GM18498 (cell line): Measurements from ENCODE around the gene SNRK.

Experiments
- ATAC-seq: cut with Tn5 transposase; IDR thresholded peaks from one replicate; pipeline ENCODE4 v1.9.1; 2021; ENCODE audit warnings: mild to moderate bottlenecking, moderate library complexity; ENCODE audit not compliant: unreplicated experiment

The SNRK gene

GRCh38 chr3:43304126-43304525 is 17.8 kb downstream of the SNRK start:
- ATAC-seq: no peak

GRCh38 chr3:43307226-43307625 is 20.9 kb downstream of the SNRK start:
- no peak for ATAC-seq

GRCh38 chr3:43307649-43308048 is 21.3 kb downstream of the SNRK start:
- ATAC-seq: no peak

GRCh38 chr3:43309372-43310305 is 23.3 kb downstream of the SNRK start:
- no peak for ATAC-seq

- ATAC-seq: no peak
Measured at GRCh38 chr3:43316783-43317460, 30.6 kb downstream of the SNRK start.

GRCh38 chr3:43317461-43318316 is 31.3 kb downstream of the SNRK start:
- ATAC-seq: no peak

GRCh38 chr3:43319376-43319775 is 33.0 kb downstream of the SNRK start:
- no peak for ATAC-seq

- no peak for ATAC-seq
Measured at GRCh38 chr3:43319794-43320193, 33.5 kb downstream of the SNRK start.

GRCh38 chr3:43320288-43320687 is 33.9 kb downstream of the SNRK start:
- no peak for ATAC-seq

- no peak for ATAC-seq
Measured at GRCh38 chr3:43323541-43323940, 37.2 kb downstream of the SNRK start.

GRCh38 chr3:43326891-43327581 is 40.7 kb downstream of the SNRK start:
- ATAC-seq: no peak

GRCh38 chr3:43327582-43327979 is 41.2 kb downstream of the SNRK start:
- ATAC-seq: no peak

GRCh38 chr3:43328653-43329052 is 42.3 kb downstream of the SNRK start:
- no peak for ATAC-seq

GRCh38 chr3:43330981-43331380 is 44.6 kb downstream of the SNRK start:
- ATAC-seq: no peak

GRCh38 chr3:43331381-43331780 is 45.0 kb downstream of the SNRK start:
- ATAC-seq: no peak

GRCh38 chr3:43334976-43335375 is 48.6 kb downstream of the SNRK start:
- ATAC-seq: no peak

GRCh38 chr3:43335799-43336198 is 49.5 kb downstream of the SNRK start:
- ATAC-seq: no peak

GRCh38 chr3:43338295-43338694 is 52.0 kb downstream of the SNRK start:
- no peak for ATAC-seq

- no peak for ATAC-seq
Measured at GRCh38 chr3:43340403-43340802, 54.1 kb downstream of the SNRK start.

- ATAC-seq: no peak
Measured at GRCh38 chr3:43341788-43342187, 55.4 kb downstream of the SNRK start.

GRCh38 chr3:43343185-43343584 is 56.8 kb downstream of the SNRK start:
- ATAC-seq: no peak
